IMR-90 (cell line): Measurements from ENCODE around the gene PPP4C.

Source experiments
- CHD1 ChIP-seq: IDR thresholded peaks from 2 replicates; pipeline ENCODE4 v1.6.1; 2012; ENCODE audit warnings: low read depth, low read length, improper control_type of control experiment
- MXI1 ChIP-seq: IDR thresholded peaks from 2 replicates; pipeline ENCODE4 v1.6.1; 2012; ENCODE audit warnings: low read depth, mild to moderate bottlenecking, low read length, moderate library complexity, borderline replicate concordance
- POLR2A ChIP-seq: IDR thresholded peaks from 2 replicates; pipeline ENCODE4 v1.6.1; 2012; ENCODE audit warnings: mild to moderate bottlenecking, low read depth, low read length
- RAD21 ChIP-seq: IDR thresholded peaks from 2 replicates; pipeline ENCODE4 v1.6.1; 2012; ENCODE audit warnings: low read length, improper control_type of control experiment
- TF ChIP-seq, protein P1 (sequence below): conservative IDR thresholded peaks from 2 replicates; pipeline ENCODE4 v1.5.1; 2012; ENCODE audit warnings: mild to moderate bottlenecking, low read depth, low read length, improper control_type of control experiment

DNA sequence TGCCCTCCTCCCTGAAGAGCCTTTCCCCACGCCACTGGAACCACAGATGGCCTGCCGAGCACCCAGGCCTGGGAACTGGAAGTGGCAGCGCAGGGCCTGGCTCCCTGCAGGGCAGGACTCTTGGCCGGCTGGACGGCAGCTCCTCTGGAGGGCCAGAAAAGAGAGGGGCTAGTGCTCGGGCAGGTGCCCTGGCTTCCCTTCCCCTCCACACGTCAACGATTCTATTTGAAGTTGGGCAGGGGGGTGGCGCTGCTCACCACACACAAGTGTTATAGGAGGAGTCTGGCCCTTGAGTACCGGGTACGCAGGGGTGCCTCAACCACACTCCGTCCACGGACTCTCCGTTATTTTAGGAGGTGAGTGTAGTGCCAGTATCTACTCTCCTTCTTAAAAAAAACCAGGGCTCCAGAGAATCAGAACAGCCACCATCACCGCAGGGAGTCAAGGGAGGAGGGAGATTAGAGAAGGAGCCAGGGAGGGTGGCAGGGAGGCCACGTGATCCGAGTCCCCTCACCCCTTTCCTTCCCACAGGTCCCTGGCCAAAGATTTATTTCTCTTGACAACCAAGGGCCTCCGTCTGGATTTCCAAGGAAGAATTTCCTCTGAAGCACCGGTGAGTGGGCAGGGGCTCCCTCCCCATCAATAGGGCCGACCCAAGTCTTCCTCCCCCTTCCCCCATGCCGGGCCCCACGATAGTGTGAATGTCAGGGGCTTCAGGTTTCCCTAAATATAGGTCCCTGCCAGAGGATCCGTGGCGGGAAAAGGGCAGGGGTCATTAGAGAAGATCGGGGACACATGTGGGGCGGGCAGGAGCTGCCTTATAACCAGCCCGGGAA is 11.7 kb upstream of the PPP4C start:
- TF ChIP-seq, protein P1, sequence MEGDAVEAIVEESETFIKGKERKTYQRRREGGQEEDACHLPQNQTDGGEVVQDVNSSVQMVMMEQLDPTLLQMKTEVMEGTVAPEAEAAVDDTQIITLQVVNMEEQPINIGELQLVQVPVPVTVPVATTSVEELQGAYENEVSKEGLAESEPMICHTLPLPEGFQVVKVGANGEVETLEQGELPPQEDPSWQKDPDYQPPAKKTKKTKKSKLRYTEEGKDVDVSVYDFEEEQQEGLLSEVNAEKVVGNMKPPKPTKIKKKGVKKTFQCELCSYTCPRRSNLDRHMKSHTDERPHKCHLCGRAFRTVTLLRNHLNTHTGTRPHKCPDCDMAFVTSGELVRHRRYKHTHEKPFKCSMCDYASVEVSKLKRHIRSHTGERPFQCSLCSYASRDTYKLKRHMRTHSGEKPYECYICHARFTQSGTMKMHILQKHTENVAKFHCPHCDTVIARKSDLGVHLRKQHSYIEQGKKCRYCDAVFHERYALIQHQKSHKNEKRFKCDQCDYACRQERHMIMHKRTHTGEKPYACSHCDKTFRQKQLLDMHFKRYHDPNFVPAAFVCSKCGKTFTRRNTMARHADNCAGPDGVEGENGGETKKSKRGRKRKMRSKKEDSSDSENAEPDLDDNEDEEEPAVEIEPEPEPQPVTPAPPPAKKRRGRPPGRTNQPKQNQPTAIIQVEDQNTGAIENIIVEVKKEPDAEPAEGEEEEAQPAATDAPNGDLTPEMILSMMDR: peak; percentile 22; the same call in 1 of the 2 replicates
- TF ChIP-seq MXI1 (peak; percentile 30; the same call in 1 of the 2 replicates), POLR2A (no peak; the same call in 1 of the 2 replicates), RAD21 (peak; percentile 27; the same call in 1 of the 2 replicates), CHD1 (no peak)
